ENCODE data around the gene PXMP4.

Gene PXMP4

DNA sequence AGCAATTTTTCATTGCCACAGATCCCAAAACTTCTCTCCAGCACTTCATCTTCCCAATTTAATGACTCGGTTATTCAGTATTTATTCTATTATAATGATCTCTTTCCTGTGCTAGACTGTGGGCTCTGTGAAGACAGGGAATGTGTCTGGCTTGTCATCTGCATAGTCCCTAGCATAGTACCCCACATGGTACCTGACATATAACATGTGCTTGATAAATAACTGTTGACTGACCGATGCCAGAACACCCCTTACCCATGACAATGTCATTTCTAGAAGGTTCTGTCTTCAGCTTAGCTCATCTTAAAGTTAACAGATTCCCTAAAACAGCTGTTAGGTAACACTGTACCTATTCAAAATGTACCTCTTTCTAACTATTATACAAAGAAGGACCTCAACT, 3.6 kb downstream of the PXMP4 start:
- no peak for DNase-seq (ENCODE audit: low read depth)
- no peak overlapping the region for H3K4me3 ChIP-seq (ENCODE audit: low read depth, low read length)
- TF ChIP-seq, protein P1, sequence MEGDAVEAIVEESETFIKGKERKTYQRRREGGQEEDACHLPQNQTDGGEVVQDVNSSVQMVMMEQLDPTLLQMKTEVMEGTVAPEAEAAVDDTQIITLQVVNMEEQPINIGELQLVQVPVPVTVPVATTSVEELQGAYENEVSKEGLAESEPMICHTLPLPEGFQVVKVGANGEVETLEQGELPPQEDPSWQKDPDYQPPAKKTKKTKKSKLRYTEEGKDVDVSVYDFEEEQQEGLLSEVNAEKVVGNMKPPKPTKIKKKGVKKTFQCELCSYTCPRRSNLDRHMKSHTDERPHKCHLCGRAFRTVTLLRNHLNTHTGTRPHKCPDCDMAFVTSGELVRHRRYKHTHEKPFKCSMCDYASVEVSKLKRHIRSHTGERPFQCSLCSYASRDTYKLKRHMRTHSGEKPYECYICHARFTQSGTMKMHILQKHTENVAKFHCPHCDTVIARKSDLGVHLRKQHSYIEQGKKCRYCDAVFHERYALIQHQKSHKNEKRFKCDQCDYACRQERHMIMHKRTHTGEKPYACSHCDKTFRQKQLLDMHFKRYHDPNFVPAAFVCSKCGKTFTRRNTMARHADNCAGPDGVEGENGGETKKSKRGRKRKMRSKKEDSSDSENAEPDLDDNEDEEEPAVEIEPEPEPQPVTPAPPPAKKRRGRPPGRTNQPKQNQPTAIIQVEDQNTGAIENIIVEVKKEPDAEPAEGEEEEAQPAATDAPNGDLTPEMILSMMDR (conservative IDR thresholded peaks at IDR 0.05; ENCODE audit: low read depth, low read length), result no peak

DNA sequence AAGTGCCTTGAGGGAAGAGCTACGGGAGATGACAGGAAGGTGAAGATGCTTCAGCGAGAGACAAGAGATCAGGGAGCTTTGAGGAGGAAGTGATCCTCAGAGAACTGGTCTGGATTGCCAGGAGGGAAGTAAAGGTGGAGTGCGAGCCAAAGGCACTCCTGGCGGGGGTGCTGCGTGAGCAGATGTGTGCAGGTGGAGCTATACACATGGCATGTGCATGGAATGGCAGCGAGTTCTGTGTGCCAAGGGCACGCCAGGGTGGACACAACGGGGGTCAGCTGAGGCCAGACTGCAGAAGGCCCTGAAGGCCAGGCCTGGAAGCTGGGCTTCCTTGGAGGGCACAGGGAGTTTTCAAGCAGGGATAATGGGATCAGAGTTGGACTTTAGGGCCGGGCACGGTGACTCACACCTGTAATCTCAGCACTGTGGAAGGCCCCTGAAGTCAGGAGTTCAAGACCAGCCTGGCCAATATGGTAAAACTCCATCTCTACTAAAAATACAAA, 6.2 kb downstream of the PXMP4 start:
- no peak for DNase-seq (ENCODE audit: low read depth)
- TF ChIP-seq, protein P1 (conservative IDR thresholded peaks at IDR 0.05; ENCODE audit: low read depth, low read length), result no peak
- no peak overlapping the region for H3K4me3 ChIP-seq (ENCODE audit: low read depth, low read length)

DNA sequence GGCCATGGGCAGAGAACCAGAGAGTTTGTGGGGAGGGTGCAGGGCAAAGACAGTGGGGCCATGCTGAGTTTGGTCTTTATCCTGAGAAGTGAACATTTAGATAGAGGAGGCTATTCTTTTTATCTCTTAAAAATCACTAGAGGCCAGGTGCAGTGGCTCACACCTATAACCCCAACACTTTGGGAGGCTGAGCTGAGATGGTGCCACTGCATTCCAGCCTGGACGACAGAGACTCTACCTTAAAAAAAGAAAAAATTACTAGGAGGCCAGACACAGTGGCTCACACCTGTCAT, 8.7 kb downstream of the PXMP4 start:
- no peak for DNase-seq (ENCODE audit: low read depth)
- TF ChIP-seq, protein P1 (conservative IDR thresholded peaks at IDR 0.05; ENCODE audit: low read depth, low read length), result no peak
- no peak overlapping the region for H3K4me3 ChIP-seq (ENCODE audit: low read depth, low read length)

DNA sequence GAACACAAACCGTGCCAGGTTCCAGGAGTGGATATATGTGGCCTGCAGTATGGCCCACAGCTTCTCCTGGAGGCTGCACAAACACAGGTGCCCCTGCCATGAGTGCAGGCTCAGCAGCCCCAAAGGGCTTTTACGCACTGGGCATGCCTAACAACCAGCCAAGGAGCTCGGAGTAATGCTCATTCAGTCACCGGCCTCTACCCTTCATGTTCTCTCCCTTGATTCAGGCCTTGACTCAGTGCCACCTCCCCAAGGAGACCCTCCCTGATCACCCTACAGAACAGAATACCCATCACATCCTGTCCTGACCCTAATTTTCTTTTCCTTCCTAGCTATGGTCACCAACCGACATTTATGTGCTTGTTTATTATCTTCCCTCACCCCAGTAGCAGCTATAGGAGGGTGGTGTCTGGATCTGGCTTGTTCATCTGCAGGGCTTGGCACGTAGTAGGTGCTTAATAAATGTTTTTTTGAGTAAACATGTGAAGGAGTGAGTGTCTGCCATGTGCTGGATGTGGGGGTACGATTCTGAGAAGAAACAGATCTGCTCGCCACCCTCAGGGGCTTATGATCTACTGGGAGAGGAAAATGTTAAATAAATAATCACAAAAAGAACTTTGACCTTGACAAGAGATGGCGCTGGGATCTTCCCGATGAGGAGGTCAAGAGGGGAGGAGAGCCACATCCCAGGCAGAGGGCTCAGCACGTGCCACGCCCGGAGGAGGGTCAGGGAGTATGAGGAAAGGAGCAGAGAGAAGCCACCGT, 9.2 kb downstream of the PXMP4 start:
- TF ChIP-seq, protein P1 (conservative IDR thresholded peaks at IDR 0.05; ENCODE audit: low read depth, low read length), result no peak
- no peak overlapping the region for H3K4me3 ChIP-seq (ENCODE audit: low read depth, low read length)
- no peak for DNase-seq (ENCODE audit: low read depth)

DNA sequence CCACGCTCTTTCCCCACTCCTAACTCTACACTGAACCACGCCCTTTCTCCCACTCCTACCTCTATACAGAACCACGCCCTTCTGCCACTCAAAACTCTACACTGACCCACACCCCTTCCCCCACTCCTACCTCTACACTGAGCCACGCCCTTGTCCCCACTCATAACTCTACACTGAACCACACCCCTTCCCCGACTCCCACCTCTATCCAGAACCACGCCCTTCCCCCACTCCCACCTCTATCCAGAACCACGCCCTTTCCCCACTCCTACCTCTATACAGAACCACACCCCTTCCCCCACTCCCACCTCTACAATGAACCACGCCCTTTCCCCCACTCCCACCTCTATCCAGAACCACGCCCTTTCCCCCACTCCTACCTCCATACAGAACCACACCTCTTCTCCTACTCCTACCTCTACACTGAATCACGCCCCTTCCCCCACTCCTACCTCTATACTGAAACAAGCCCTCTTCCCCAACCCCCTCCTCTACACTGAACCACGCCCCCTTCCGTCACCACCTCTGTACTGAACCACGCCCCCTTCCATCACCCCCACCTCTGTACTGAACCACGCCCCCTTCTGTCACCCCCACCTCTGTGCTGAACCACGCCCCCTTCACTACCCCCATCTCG, 10.1 kb downstream of the PXMP4 start:
- H3K4me3 ChIP-seq (ENCODE audit: low read depth, low read length), result no peak overlapping the region
- DNase-seq (ENCODE audit: low read depth), result no peak
- TF ChIP-seq, protein P1 (conservative IDR thresholded peaks at IDR 0.05; ENCODE audit: low read depth, low read length), result no peak

DNA sequence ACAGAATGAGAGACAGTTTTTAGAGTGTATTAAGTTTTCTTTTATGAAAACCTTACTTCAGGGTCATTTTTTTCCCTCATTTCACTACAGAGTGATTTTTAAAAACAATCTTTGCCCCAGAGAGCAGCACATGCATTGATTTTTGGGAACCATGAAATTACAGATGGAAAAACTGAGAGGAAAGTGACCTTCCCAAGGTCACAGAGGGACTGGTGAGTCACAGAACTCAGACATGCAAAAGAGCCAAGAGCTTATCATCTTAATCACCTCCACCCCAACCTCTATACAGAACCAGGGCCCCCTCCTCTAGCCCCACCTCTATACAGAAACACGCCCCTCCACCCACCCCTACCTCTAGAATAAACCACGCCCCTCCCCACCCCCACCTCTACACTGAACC, 10.7 kb downstream of the PXMP4 start:
- H3K4me3 ChIP-seq (ENCODE audit: low read depth, low read length), result no peak overlapping the region
- no peak for DNase-seq (ENCODE audit: low read depth)
- TF ChIP-seq, protein P1 (conservative IDR thresholded peaks at IDR 0.05; ENCODE audit: low read depth, low read length), result no peak

DNA sequence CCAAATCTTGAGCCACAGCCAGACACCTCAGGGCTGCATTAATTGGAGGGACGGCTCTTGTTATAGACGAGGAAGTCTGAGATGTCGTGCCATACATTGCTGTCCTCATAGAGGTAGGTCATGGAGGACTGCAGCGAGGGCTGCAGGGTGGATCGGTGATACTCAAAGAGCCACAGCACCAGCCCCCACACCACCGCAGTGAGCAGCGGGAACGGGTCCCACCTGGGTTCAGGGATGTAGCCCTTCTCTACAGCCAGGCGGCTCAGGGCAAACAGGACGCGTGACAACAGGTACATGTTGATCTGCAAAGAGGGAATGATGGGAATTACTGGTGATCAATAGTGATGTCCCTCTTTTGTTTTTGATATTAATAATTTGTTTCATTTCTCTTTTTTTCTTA, 12.4 kb downstream of the PXMP4 start:
- TF ChIP-seq, protein P1 (conservative IDR thresholded peaks at IDR 0.05; ENCODE audit: low read depth, low read length), result no peak
- DNase-seq (ENCODE audit: low read depth), result no peak
- no peak overlapping the region for H3K4me3 ChIP-seq (ENCODE audit: low read depth, low read length)

All from choroid plexus epithelial cell (primary cell).